Brain pericyte (primary cell): Measurements from ENCODE around the gene ILDR1.

Experiments
- DNase-seq: peaks from one replicate; pipeline ENCODE4 v3.0.0-alpha.2; 2012; ENCODE audit warnings: low read depth, low spot score

Gene ILDR1

DNA sequence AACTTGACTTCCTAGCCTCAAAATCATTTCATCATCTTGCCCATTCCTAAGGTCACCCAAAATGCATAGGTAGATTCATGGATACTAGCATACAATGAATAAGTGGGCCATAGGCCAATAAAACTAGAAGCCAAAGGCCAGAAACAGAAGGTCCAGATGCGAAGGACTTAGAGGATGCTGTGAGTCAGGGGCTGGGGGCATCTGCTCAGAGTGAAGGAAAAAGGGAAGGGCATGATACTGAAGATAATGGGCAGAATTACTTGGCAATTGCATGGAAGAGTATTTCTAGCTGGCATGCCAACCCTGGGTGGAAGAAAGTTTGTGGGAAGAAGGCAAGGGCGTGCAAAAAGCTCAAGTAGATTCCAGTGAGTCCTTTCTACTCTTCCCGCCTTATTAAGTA, 27.5 kb downstream of the ILDR1 start:
- DNase-seq: no peak

DNA sequence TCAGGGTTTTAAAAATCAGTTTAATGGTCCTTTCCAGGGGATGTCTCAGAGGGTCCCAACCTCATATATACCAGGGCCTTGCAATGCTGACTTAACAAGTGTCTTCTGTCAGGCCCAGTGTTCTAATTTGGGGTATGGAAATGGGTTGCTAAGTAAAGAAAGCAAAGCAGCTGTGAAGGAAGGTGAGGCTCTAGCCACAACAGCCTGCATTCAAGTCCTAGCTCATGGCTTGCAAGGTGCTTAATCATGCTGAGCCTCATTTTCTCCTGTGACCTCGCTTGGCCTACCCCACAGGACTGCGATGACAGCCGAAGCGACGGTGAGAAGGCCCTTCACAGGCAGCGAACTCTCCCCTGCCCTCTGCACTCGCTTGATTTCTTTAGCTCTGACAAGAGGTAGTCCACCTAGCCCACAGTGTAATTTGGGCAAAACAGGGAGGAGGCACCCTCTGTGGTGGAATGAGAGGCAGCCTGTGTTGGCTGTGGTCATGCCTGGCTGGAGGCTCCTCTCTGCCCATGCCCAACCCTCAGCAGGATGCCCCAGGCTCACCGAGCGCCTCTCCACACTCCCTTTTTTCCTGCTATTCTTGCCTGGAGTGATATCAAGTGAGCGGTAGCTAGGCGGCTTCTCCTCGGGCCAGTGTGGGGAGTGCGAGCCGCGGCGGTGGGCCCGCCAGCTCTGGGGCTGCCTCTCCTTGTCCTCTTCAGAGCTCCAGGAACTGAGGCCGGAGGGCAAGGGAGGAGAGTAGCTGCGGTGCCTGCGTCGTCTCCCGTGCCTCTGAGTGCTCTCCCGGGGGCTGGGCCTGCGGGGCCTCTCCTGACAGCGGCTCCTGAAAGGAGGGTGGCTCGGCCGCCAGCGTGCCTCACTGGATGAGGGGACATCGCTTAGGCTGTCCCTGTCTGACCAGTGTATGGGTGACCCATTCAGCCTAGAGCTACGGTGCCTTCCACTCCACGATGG, 29.2 kb downstream of the ILDR1 start:
- DNase-seq: no peak

DNA sequence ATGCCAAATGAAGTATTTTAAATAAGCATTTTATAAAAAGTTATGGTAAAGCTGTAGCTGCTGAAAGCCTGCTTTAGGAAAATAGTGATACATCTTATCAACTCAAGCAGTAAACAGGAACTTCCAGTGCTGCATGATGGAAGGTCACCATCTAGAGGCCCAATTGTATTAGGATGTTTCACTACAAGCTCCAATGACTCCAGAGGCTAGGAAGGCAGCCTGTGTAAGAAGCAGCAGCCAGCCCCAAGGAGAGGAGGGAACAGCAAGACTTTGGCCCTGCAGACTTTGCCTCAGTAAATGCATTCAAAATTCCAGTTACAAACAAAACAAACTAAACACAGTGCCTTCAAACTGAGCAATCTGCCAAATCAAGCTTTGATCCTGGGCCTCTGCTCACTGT, 32.1 kb downstream of the ILDR1 start:
- DNase-seq: no peak

DNA sequence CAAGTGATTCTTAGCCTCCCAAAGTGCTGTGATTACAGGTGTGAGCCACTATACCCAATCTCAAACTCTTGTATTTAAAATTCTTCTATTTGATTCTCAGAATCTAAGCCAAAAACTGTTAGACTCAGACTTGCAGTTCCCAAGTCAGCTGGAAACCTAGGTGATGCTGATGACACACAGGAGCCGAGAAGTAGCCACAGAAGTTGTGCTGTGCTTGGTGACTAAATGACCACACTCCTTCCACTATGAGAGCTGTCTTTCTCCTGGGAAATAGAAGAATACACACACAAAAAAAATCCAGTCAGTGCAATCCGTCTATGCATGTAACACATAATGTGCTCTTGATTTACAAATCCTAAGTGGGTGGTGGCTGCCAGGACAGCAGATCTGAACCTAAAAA, 33.9 kb downstream of the ILDR1 start:
- DNase-seq: no peak

DNA sequence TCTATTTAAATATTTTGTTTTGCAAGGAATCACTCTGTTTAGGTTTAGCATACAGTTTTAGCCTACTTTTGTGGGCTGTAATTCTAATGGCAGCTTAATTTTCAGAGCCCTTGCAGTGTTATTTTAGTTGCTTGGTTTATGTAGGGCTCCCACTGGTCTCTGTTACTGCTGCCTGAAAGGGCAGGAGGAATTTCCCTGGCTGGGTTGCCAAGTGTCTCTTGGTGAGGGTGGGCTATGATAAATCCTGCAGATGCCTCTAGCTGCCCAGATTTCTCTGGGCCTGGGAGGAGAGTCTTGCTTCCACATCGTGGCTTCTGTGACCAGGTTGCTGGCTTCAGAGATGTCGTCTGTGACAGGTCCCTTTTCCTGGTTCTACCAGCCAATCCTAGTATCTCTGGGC, 36.2 kb downstream of the ILDR1 start:
- DNase-seq: no peak

DNA sequence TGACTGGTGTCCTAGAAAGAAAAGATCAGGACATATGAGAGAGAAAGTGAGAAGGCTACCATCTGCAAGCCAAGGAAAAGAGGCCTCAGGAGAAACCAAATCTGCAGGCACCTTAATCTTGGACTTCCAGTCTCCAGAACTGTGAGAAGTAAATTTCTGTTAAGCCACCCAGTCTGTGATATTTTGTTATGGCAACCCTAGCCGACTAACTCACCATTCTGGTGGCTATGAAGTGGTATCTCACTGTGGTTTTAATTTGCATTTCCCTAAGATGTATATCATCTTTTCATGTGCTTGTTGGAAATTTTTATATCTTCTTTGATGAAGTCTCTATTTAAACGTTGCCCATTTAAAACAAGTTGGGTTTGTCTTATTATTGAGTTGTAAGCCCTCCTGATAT, 40.6 kb downstream of the ILDR1 start:
- no peak for DNase-seq

DNA sequence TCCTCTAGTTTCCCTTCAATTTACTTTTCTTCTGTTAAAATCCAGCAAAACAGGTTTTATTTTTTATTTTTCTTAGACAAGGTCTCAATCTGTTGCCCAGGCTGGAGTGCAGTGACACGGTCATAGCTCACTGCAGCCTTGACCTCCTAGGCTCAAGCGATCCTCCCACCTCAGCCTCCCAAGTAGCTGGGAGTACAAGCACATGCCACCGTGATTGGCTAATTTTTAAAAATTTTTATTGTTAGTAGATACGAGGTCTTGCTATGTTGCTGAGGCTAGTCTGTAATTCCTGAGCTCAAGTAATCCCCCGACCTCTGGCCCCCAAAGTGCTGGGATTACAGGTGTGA, 41.6 kb downstream of the ILDR1 start:
- DNase-seq: no peak

DNA sequence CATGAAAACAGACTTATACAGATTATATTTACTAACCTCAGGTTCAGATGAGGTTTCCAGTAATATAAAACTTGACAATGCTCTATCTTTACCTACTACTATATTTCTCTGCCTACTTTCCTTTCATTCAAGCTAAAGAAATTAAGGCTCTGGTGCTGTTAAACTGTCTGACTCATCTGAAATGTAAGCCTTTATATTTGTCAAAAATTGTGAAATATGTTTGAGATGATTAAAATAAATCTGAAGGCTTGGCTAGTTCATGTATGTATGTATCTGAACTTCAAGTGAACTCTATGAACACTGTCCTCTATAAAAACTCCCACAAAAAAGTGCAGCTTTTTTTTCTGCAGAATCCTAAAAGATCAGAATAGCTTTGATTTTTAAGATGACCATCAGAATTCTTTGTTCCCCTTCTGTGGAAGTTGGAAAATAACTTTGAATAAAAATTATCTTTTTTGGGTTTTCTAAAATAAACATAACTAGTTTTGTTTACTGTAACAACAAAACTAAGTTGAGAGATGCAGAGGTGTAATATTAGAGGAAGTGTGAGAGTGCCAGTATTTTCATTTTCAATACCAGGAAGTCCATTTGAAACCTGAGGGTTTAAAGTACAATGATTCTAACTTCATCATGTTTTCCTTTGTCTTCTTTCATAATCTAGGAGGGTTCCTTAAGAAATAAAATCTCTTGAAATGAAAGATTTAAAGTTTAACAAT, 42.2 kb downstream of the ILDR1 start:
- no peak for DNase-seq

DNA sequence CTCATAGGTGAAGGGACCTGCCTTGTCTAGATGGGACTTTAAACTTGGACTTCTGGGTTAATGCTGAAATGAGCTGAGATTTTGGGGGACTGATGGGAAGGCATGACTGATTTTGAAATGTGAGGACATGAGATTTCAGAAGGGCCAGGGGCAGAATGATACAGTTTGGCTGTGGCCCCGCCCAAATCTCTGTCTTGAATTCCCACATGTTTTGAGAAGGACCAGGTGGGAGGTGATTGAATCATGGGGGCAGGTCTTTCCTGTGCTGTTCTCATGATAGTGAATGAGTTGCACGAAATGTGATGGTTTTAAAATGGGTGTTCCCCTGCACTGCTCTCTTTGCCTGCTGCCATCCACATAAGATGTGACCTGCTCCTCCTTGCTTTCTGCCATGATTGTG, 42.8 kb downstream of the ILDR1 start:
- DNase-seq: no peak

DNA sequence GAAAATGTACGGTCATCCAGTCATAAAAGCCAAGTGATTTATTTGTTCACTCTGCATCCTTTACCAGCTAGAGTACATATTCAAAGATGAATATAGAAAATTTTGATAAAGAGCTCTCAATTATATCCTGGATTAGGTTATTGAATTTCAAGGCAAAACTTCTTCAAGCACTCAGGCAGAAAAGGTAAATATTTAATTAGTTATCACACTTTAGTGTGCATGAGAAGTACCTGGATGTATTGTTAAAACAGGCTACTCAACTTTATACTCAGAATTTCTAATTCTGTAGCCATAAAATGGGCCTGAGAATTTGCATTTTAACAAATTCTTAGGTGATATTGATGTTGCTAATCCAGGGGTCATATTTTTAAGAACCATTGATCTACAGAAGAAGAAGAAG, 45.3 kb downstream of the ILDR1 start:
- no peak for DNase-seq

DNA sequence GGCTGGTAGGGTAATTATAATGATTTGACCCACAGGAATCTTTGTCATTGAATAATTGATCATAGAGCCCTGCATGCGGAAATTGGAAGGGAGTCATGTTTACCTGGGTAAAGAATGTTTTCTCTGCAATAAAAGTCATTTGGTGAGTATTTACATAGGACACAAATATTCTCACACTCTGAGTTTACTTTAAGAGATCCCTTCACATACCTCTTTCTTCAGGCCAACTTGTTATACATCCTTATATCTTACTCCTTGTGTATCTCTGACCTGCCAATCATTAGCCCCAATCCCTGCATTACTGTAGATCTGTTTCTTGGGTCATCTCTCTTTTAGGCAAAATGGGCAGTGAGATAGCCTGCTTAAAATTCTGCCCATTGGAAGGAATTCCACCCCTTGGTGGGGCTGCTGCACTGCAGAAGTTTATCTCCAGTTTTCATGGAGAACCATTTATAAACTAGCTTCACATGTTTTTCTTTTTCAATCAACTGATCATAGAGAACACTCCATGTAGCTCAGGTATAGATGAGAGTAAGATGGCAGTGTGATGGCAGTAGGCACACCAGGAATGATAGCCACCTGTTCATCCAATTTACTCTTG, 46.2 kb downstream of the ILDR1 start:
- DNase-seq: no peak

DNA sequence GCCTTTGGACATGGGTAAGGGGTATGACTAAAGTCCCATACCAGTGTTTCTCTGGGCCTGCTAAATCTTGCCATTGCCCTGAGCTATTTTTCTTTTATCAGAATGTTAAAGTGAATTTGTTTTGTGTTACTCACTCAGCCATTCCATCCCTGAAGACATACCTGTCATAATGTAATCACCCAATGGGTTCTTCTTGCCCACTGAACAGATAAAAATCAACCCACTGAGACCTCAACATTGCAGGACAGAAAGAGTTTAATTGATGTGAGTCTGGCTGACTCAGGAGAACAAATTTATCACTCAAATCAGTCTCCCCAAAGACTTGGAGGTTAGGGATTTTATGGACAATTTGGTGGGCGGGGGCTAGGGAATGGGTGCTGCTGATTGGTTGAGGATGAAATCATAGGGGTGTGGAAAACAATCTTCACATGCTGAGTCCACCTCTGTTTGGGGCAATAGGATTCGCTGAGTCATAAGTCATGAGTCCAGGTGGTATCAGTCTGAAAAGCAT, 47.4 kb downstream of the ILDR1 start:
- DNase-seq: no peak

DNA sequence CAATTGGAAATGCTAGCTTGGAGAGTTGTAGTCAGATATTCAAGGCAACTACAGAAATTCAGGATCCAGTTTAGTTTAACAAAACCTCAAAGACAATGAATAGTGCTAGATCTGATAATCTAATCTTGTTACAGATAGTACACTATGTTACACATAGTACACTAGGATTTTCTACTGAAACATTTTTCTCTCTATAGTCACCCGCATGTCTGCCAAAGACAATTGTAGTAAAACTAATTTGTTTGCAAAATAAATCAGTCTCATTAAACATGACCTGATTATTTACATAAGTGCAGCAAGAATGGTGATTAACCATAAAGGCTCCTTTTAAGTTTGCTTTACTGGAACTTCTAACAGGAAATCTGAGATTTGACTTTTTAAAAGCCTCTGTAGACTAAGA, 52.0 kb downstream of the ILDR1 start:
- no peak for DNase-seq

DNA sequence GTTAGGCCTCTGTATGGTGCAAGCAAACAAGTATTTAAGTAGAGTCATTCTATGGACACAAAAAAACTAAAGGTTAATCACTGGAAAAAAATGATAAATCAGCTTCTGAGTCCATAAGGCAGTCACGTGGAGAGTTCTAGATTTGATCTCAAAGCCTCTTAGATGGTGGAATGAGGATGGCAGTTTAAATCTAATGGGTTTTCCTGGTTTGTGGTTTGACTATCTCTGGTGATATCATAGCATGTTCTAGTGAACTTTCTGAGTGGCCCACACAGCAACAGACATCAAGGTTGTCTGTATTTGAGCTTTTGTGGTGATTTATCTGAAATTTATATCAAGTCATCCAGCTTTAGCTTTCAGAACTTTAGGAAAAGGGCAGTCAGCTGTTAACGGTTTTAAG, 52.4 kb downstream of the ILDR1 start:
- no peak for DNase-seq

DNA sequence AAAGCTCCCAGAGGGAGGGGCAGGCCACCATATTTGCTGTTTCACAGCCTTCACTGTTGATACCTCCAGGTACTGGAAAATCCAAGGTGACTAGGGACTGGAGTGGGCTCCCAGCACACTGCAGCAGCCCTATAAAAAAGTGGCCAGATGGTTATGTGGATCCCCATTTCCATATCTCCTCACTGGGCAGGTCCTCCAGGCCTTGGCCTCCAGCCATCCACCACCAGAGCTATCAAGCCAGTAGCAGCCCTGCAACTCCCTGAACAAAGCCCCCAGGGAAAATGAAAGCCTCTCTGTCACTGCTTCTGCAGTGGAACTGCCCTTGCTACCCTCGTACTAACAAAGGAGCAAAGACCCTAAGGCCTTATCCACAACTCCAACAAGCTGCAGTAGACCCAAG, 58.4 kb downstream of the ILDR1 start:
- DNase-seq: no peak

DNA sequence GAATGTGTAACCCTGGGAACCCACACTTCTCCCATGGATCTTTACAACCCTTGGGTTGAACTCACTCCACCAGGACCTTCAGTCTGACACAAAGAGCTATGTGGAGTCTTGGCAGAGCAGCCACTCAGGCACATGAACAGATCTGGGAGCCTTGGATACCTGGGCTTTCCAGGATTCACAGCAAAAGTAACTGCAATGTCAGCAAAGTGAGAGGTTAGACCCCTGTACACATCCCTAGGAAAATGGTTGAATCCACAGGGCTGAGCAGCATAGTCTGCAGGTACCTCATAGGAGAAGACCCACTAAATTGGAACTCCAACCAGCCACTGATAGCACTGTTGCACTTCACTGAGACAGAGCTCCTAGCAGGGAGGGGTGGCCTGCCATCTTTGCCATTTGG, 59.6 kb downstream of the ILDR1 start:
- DNase-seq: no peak

DNA sequence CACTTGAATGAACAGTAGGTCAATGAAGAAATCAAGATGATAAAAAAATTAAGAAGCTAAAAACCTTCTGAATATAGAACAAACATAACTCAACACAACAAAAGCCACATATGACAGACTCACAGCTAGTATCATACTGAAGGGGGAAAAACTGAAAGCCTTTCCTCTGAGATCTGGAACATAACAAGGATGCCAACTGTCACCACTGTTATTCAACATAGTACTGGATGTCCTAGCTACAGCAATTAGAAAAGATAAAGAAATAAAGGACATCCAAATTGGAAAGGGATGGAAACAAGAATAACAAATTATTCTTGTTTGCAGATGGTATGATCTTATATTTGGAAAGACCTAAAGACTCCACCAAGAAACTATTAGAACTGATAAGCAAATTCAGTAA, 60.8 kb downstream of the ILDR1 start:
- no peak for DNase-seq

DNA sequence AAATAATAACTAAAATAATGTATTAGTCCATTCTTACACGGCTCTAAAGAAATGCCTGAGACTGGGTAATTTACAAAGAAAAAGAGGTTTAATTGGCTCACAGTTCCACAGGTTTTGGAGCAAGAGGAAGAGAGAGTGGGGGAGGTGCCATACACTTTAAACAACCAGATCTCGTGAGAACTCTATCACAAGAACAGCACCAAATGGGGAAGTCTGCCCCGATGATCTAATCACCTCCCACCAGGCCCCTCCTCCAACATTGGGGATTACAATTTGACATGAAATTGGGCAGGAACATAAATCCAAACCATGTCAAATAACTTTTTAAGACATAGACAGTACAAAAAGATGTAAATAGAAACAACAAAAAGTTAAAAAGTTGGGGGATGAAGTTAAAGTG, 63.2 kb downstream of the ILDR1 start:
- DNase-seq: no peak

DNA sequence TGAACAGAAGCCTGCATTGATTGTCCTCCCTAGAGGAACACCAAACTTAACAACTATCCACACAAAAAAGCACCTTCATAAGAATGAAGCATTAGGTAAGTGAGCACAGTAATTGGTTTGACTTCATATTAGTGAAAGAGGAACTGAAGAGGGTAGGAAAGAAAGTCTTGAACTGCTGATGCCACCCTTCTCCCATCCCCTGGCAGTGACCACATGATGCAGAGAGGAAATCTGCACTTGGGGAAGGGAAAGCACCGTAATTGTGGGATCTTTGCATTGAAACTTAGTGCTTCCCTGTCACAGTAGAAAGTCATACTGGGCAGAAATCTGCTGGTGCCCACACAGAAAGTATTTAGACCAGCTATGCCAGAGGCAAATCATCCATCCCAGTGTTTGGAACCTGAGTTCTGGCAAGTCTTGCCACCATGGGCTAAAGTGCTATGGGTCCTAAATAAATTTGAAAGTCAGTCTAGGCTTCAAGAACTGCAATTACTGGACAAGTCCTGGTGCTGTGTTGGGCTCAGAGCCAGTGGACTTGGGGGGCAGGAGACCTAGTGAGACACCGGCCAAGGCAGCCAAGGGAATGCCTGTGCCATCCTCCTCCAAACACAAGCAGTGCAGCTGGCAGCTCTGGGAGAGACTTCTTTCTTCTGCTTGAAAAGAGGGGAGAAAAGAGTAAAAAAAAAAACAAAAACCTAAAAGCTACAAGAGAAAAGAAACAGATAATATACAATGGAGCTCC, 64.2 kb downstream of the ILDR1 start:
- no peak for DNase-seq

DNA sequence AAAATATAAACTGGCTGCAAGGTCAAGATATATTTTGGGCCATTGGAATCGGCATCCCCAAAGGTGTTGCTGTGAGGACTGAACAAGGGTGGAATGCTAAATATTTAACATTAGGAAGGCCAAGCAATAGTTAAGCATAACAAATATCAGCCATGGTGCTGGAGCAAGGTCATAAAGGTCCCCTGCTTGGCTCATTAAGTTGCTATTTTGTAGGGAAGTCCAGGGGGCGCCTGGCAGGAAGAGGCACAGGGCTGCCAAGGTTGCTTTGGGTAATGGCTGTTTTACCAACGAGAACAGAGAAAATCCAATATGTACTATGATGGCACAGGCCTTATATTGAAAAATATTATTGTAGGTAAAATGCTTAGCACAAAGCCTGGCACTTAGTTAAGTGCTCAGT, 65.7 kb downstream of the ILDR1 start:
- DNase-seq: no peak

DNA sequence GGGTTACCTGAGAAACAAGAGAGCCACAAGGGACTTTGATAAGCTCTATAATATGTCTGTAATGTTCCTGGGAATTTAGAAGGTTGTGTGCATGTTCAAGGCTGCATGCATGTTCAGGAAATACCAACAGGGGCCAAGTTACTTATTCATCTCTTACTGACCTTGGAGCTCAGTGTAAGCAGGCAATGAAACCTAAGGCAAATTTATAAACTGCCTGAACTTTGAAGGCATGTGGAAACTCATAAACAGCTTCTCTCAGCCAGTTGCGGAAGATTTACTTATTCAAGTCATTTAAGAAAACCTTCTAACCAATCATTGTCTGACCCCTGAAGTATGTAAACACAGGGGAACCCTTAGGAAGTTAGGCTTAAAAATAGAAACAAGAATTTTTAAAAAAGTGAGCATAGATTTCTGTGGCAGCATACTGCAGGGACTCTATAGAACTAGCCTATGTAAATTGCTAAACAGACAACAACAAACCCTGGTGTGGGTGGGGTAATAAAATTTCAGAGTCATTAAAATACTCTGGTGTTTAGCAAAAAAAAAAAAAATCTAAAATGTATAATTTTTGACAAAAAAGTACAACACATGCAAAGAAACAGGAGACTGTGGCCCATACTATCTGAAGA, 70.6 kb downstream of the ILDR1 start:
- no peak for DNase-seq
